HepG2 (cell line): ENCODE data around the gene KLHL33. TPM values are rescaled to one million over a fixed set of nuclear protein-coding genes. Genes with fewer than 3 reads are reported as not detected.
A peak's percentile ranks its signal among the peaks of the same experiment; 100 is the strongest.

ENCODE experiments used
- AHR ChIP-seq: IDR thresholded peaks from 2 replicates; pipeline ENCODE4 v1.6.1; 2018; ENCODE audit warnings: missing genetic modification reagents, missing compliant biosample characterization
- ARID4A ChIP-seq: sonication (generic); formaldehyde crosslinking; IDR thresholded peaks from 2 replicates; pipeline ENCODE4 v1.5.0; 2020; ENCODE audit warnings: mild to moderate bottlenecking, missing genetic modification reagents, borderline replicate concordance
- IKZF1 ChIP-seq: fragments of 450-650 bp; IDR thresholded peaks from 2 replicates; pipeline ENCODE4 v1.7.1; 2016
- MXI1 ChIP-seq: IDR thresholded peaks from 3 replicates; pipeline ENCODE4 v1.6.1; 2012; ENCODE audit warnings: low read depth, low read length, inconsistent platforms, borderline replicate concordance
- polyA plus RNA-seq, 8 experiments: library from polyadenylated mRNA; depleted of rRNA in 3 of 8; stranded (reverse) in 7 of 8; unstranded in 1 of 8; fragments of >200 nt; fragmentation: Illumina TruSeq in 4 of 8; extraction: Trizol in 4 of 8; gene quantifications; 2 replicates each; pipeline versions ENCODE4 v1.2.1 to v1.2.3, GENCODE V29; 2011 to 2016; ENCODE audit warnings: low read depth in 4 of 8, missing spikeins in 1 of 8, mixed read lengths in 1 of 8; ENCODE audit not compliant: insufficient read depth in 1 of 8
- total RNA-seq, 5 experiments: library from RNA; depleted of rRNA; stranded (reverse); fragments of >200 nt; fragmentation: Illumina TruSeq; extraction: Trizol; gene quantifications; 2 replicates each; pipeline ENCODE4 v1.2.3, GENCODE V29; 2016; ENCODE audit warnings: low read depth in 1 of 5
- TF ChIP-seq, protein P1 (sequence below), 2 experiments: sonication (generic) in 1 of 2; formaldehyde crosslinking in 1 of 2; IDR thresholded peaks; 2 replicates each; pipeline versions ENCODE4 v1.6.1 to v1.9.0; 2014 to 2022; ENCODE audit warnings: antibody characterized with exemption in 1 of 2, borderline replicate concordance in 1 of 2, inconsistent platforms in 1 of 2, low read depth in 1 of 2, missing genetic modification reagents in 1 of 2
- TF ChIP-seq, protein P2 (sequence below): sonication (generic); formaldehyde crosslinking; IDR thresholded peaks from 2 replicates; pipeline ENCODE4 v1.4.0; 2020; ENCODE audit warnings: missing genetic modification reagents

Gene KLHL33
- total and polyA plus RNA-seq, 2 of the 13 experiments (the other 11 are each of a cell fraction or from before 2014, with no cell fraction given), result not detected

DNA sequence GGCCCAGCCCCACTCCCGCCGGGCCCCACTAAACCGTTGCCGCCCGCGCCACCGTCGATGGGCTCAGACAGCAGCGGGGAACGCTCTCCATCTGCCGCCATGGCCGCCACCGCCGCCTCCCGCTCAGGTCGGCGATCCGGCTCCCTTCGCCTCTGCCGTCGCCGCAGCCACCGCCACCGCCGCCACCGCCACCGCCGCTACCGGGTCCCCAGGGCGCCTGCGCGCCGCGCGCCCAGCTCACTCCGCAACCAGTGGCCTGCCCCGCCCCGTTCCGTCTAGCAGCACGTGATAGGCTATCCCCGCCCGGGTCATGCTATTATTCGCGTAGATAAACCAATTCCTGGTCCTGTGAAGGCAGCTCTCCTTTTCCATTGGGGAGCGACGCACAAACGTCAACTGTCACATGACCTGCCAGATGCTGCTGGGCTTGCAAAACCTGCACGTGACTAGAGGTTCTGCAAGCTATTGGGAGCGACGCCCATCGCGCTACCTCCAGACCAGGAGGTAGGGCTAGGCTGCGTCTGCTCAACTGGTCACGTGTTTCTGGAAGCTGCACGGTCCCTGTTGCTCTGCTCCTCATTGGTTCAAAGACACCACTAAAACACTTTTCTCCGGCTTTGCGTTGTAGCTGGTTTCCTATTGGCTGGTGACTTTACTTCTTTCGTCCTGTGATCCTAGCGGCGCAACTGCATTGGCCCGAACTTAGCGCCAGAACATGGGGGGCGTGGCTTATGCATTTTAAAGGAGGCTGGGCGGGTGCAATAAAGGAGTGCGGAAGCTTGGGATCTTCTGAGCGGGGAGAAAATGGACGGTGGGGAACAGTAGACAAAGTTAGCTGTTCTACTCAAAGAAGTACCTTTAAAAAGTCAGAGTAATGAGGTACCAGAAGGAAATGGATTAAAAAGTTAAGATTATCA lies 25.5 kb upstream of the KLHL33 start, which contains the start of gene PIP4P1 (continued):
- TF ChIP-seq AHR (CRISPR knock-in tag) (peak; percentile 89), IKZF1 (no peak), ARID4A (CRISPR knock-in tag) (peak; percentile 95; the same call in 1 of the 2 replicates), MXI1 (peak; percentile 74; the same call in 1 of the 3 replicates)
- TF ChIP-seq, protein P1, sequence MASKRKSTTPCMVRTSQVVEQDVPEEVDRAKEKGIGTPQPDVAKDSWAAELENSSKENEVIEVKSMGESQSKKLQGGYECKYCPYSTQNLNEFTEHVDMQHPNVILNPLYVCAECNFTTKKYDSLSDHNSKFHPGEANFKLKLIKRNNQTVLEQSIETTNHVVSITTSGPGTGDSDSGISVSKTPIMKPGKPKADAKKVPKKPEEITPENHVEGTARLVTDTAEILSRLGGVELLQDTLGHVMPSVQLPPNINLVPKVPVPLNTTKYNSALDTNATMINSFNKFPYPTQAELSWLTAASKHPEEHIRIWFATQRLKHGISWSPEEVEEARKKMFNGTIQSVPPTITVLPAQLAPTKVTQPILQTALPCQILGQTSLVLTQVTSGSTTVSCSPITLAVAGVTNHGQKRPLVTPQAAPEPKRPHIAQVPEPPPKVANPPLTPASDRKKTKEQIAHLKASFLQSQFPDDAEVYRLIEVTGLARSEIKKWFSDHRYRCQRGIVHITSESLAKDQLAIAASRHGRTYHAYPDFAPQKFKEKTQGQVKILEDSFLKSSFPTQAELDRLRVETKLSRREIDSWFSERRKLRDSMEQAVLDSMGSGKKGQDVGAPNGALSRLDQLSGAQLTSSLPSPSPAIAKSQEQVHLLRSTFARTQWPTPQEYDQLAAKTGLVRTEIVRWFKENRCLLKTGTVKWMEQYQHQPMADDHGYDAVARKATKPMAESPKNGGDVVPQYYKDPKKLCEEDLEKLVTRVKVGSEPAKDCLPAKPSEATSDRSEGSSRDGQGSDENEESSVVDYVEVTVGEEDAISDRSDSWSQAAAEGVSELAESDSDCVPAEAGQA (IDR thresholded peaks at IDR 0.05; ENCODE audit: low read depth), result peak; percentile 82
- TF ChIP-seq, protein P1 (CRISPR knock-in tag; IDR thresholded peaks at IDR 0.05; ENCODE audit: borderline replicate concordance), result no peak; the same call in 1 of the 2 replicates
- TF ChIP-seq, protein P2, sequence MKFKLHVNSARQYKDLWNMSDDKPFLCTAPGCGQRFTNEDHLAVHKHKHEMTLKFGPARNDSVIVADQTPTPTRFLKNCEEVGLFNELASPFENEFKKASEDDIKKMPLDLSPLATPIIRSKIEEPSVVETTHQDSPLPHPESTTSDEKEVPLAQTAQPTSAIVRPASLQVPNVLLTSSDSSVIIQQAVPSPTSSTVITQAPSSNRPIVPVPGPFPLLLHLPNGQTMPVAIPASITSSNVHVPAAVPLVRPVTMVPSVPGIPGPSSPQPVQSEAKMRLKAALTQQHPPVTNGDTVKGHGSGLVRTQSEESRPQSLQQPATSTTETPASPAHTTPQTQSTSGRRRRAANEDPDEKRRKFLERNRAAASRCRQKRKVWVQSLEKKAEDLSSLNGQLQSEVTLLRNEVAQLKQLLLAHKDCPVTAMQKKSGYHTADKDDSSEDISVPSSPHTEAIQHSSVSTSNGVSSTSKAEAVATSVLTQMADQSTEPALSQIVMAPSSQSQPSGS (CRISPR knock-in tag), result peak; percentile 91
